ENCODE data around the gene CCT3. TPM values are rescaled to one million over a fixed set of nuclear protein-coding genes. Genes with fewer than 3 reads are reported as not detected.

The CCT3 gene
- total RNA-seq, 1 experiment from 2014 or later: 325 TPM

- Histone ChIP-seq H3K27me3 (ENCODE audit: low read length) (no peaks in the 10 kb centered on the region), H4K20me1 (ENCODE audit: insufficient read depth, low read depth, low read length) (no peaks in the 10 kb centered on the region)
- DNase-seq: no peak
These were observed 78.3 kb downstream of the CCT3 start for GRCh38 chr1:156259805-156260204.

More at GRCh38 chr1:156259805-156260204, 78.3 kb downstream of the CCT3 start:
- H3K4me2 ChIP-seq (ENCODE audit: low read depth, low read length, poor library complexity, severe bottlenecking): no peak overlapping the region
- no peak overlapping the region for H3K27ac ChIP-seq (ENCODE audit: low read length)
- no peak overlapping the region for H3K9ac ChIP-seq (ENCODE audit: low read length)
- no peaks in the 10 kb centered on the region for H3K79me2 ChIP-seq (ENCODE audit: low read length)
- H3K4me3 ChIP-seq (ENCODE audit: low read length): no peak overlapping the region
- H3K4me1 ChIP-seq (ENCODE audit: low read length): no peaks in the 10 kb centered on the region
- no peaks in the 10 kb centered on the region for H3K9me2 ChIP-seq (replicated peaks; ENCODE audit: insufficient read depth, low read length)
- no peaks in the 10 kb centered on the region for H3K9me3 ChIP-seq (ENCODE audit: low read length)
- peaks cover 47% of the 10 kb centered on the region for H3K36me3 ChIP-seq (ENCODE audit: insufficient read depth, low read length)
- no peak overlapping the region for H2AFZ ChIP-seq (ENCODE audit: low read length)

Other genes starting within 250 kb of the CCT3 start
- gene LMNA, start 223.6 kb downstream of the CCT3 start, total RNA-seq (2014; rRNA removed; shearing (Covaris generic); ENCODE audit: low replicate concordance): 27.5 and 41.6 TPM in 2 replicates
- 46.7 and 66.7 TPM in 2 replicates for gene SEMA4A, start 184.7 kb downstream of the CCT3 start, total RNA-seq (2014; rRNA removed; shearing (Covaris generic); ENCODE audit: low replicate concordance)
- 16.8 and 24.0 TPM in 2 replicates for gene SLC25A44, start 144.2 kb downstream of the CCT3 start, total RNA-seq (2014; rRNA removed; shearing (Covaris generic); ENCODE audit: low replicate concordance)
- 40.1 and 51.2 TPM in 2 replicates for gene PMF1, start 125.3 kb downstream of the CCT3 start, total RNA-seq (2014; rRNA removed; shearing (Covaris generic); ENCODE audit: low replicate concordance)
- gene BGLAP, start 96.1 kb downstream of the CCT3 start, total RNA-seq (2014; rRNA removed; shearing (Covaris generic); ENCODE audit: low replicate concordance): 0.18 and 0.48 TPM in 2 replicates
- 7.6 and 10.0 TPM in 2 replicates for gene PAQR6, start 90.2 kb downstream of the CCT3 start, total RNA-seq (2014; rRNA removed; shearing (Covaris generic); ENCODE audit: low replicate concordance)
- gene SMG5, start 55.5 kb downstream of the CCT3 start, total RNA-seq (2014; rRNA removed; shearing (Covaris generic); ENCODE audit: low replicate concordance): 53.7 and 64.6 TPM in 2 replicates
- gene TMEM79, start 54.0 kb downstream of the CCT3 start, total RNA-seq (2014; rRNA removed; shearing (Covaris generic); ENCODE audit: low replicate concordance): 6.1 and 9.8 TPM in 2 replicates
- 17.7 and 39.1 TPM in 2 replicates for gene GLMP, start 42.6 kb downstream of the CCT3 start, total RNA-seq (2014; rRNA removed; shearing (Covaris generic); ENCODE audit: low replicate concordance)
- gene VHLL, start 39.0 kb downstream of the CCT3 start, total RNA-seq (2014; rRNA removed; shearing (Covaris generic); ENCODE audit: low replicate concordance): not detected in 2 replicates
- gene TSACC, start 234 bp upstream of the CCT3 start, total RNA-seq (2014; rRNA removed; shearing (Covaris generic); ENCODE audit: low replicate concordance): 4.5 TPM in 1 of 2 replicates, not detected in the other
- not detected in 2 replicates for gene RHBG, start 30.9 kb upstream of the CCT3 start, total RNA-seq (2014; rRNA removed; shearing (Covaris generic); ENCODE audit: low replicate concordance)
- gene MEF2D, start 162.5 kb upstream of the CCT3 start, total RNA-seq (2014; rRNA removed; shearing (Covaris generic); ENCODE audit: low replicate concordance): 22.3 and 24.7 TPM in 2 replicates
- gene IQGAP3, start 234.3 kb upstream of the CCT3 start, total RNA-seq (2014; rRNA removed; shearing (Covaris generic); ENCODE audit: low replicate concordance): 0.75 and 1.5 TPM in 2 replicates
- gene TTC24, start 241.4 kb upstream of the CCT3 start, total RNA-seq (2014; rRNA removed; shearing (Covaris generic); ENCODE audit: low replicate concordance): 2.9 and 7.8 TPM in 2 replicates

Data from Karpas-422 (cell line).